Smooth muscle cell (in vitro differentiated cells): Measurements from ENCODE around the gene ZSWIM4. TPM values are rescaled to one million over a fixed set of nuclear protein-coding genes. Genes with fewer than 3 reads are reported as not detected.

Experiments used
- DNase-seq: peaks from one replicate; lab custom pipeline; 2025; ENCODE audit not compliant: unreplicated experiment; lab: John Stamatoyannopoulos, UW
- H2AFZ ChIP-seq: fragments of 200-600 bp; sonication (generic); 2 replicates; pipeline ENCODE4 v1.6.0; 2016; ENCODE audit warnings: antibody characterized with exemption, low read depth, mild to moderate bottlenecking
- H3F3A ChIP-seq: fragments of 200-600 bp; sonication (generic); 2 replicates; pipeline ENCODE4 v1.6.0; 2017; ENCODE audit warnings: antibody characterized with exemption, low read depth
- H3K27ac ChIP-seq: fragments of 200-600 bp; sonication (generic); 2 replicates; pipeline ENCODE4 v1.5.1; 2016; ENCODE audit warnings: low read depth, mild to moderate bottlenecking
- H3K27me3 ChIP-seq: fragments of 200-600 bp; sonication (generic); 2 replicates; pipeline ENCODE4 v1.6.1; 2016; ENCODE audit warnings: low read depth, mild to moderate bottlenecking
- H3K36me3 ChIP-seq: fragments of 200-600 bp; sonication (generic); 2 replicates; pipeline ENCODE4 v1.5.1; 2016; ENCODE audit warnings: low read depth
- H3K4me1 ChIP-seq: fragments of 200-600 bp; sonication (generic); 2 replicates; pipeline ENCODE4 v1.5.1; 2016; ENCODE audit warnings: low read depth
- H3K4me2 ChIP-seq: fragments of 200-600 bp; sonication (generic); 2 replicates; pipeline ENCODE4 v1.6.0; 2016; ENCODE audit warnings: mild to moderate bottlenecking
- H3K4me3 ChIP-seq: fragments of 200-600 bp; sonication (generic); 2 replicates; pipeline ENCODE4 v1.5.1; 2016; ENCODE audit warnings: mild to moderate bottlenecking
- H3K79me2 ChIP-seq: fragments of 200-600 bp; sonication (generic); 2 replicates; pipeline ENCODE4 v1.6.0; 2016; ENCODE audit warnings: low read depth, mild to moderate bottlenecking
- H3K9ac ChIP-seq: fragments of 200-600 bp; sonication (generic); 2 replicates; pipeline ENCODE4 v1.6.0; 2016; ENCODE audit warnings: low read depth
- H3K9me3 ChIP-seq: fragments of 200-600 bp; sonication (generic); replicated peaks from 2 replicates; pipeline ENCODE4 v1.5.1; 2016; ENCODE audit warnings: low read depth
- H4K20me1 ChIP-seq: fragments of 200-600 bp; sonication (generic); 2 replicates; pipeline ENCODE4 v1.6.0; 2016; ENCODE audit warnings: low read depth
- CTCF ChIP-seq: fragments of 200-600 bp; sonication (generic); IDR thresholded peaks from 2 replicates; pipeline ENCODE4 v1.5.1; 2017; ENCODE audit warnings: borderline replicate concordance, mild to moderate bottlenecking, antibody characterized with exemption; ENCODE audit not compliant: insufficient read depth, poor library complexity, severe bottlenecking
- WGBS: methylation state at CpG from one replicate; pipeline ENCODE4 v1.1.7; 2016; ENCODE audit warnings: low lambda C conversion rate; 5-methylcytosine and 5-hydroxymethylcytosine counted together
- polyA plus RNA-seq: library from polyadenylated mRNA; unstranded; fragments of >200 nt; fragmentation: Nextera tagmentation; extraction: Ambion mirVana; gene quantifications from 2 replicates; pipeline ENCODE4 v1.2.1, GENCODE V29; 2016
- total RNA-seq: library from RNA; depleted of rRNA; stranded (reverse); fragments of >200 nt; gene quantifications from 2 replicates; pipeline ENCODE4 v1.2.3, GENCODE V29; 2014

The ZSWIM4 gene
- total and polyA plus RNA-seq, 2 experiments from 2014 or later, result 3.0 to 5.8 TPM

GRCh38 chr19:13830114-13830740 is 35.0 kb downstream of the ZSWIM4 start:
- H3K9me3 ChIP-seq, result no peaks in the 10 kb centered on the region
- no peak overlapping the region for H3K4me3 ChIP-seq
- WGBS, result 96% methylated on average over 39 of the region's 47 CpGs
- DNase-seq, result no peak
- no peaks in the 10 kb centered on the region for H3K4me1 ChIP-seq
- no peak overlapping the region for H2AFZ ChIP-seq
- no peak for TF ChIP-seq CTCF
- H3F3A ChIP-seq, result peaks cover 38% of the 10 kb centered on the region
- H3K27me3 ChIP-seq, result no peaks in the 10 kb centered on the region
- H3K36me3 ChIP-seq, result no peaks in the 10 kb centered on the region
- H4K20me1 ChIP-seq, result peaks cover 97% of the 10 kb centered on the region
- no peaks in the 10 kb centered on the region for H3K79me2 ChIP-seq
- H3K27ac ChIP-seq, result no peak overlapping the region
- H3K9ac ChIP-seq, result no peak overlapping the region
- no peak overlapping the region for H3K4me2 ChIP-seq

DNA sequence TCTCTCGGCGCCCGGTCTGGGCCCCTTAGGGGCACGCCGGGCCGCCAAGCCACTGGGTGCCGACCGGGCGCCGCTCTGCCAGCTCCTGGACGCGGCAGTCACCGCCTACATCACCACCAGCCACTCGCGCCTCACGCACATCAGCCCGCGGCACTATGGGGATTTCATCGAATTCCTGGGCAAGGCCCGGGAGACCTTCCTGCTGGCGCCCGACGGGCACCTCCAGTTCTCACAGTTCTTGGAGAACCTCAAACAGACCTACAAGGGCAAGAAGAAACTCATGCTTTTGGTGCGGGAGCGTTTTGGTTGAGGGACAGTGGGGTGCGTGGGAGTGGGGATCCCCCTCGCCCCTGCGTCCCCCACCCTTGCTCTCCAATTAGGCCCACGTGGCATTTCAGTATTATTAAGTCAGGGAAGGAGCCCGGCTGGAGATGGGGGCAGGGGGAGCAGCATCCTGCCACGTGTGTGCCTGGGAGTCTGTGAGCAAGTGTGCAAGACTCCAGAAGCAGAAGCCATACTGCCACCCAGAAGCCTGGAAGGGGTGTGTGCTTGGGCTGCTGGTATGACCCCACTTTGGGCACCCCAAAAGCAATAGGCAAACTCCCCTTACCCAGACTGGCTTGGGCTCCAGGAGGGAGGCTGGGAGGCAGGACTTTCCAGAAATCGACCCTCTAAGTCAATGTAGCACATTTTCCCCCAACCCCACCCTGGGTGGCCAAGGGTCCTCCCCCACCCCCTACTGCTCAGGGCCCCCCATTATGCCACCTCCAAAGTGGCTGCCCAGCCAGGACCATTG is 35.7 kb downstream of the ZSWIM4 start:
- no peak overlapping the region for H3K4me2 ChIP-seq
- WGBS, result 93% methylated on average over 31 of the region's 32 CpGs
- H3K9ac ChIP-seq, result no peak overlapping the region
- H3K4me1 ChIP-seq, result no peaks in the 10 kb centered on the region
- peak; percentile 46 for DNase-seq
- H4K20me1 ChIP-seq, result peaks cover 97% of the 10 kb centered on the region
- peaks cover 4% of the 10 kb centered on the region for H3K79me2 ChIP-seq
- no peaks in the 10 kb centered on the region for H3K27me3 ChIP-seq
- no peak overlapping the region for H3K27ac ChIP-seq
- TF ChIP-seq CTCF, result no peak
- no peaks in the 10 kb centered on the region for H3K9me3 ChIP-seq
- no peaks in the 10 kb centered on the region for H3K36me3 ChIP-seq
- peaks cover 44% of the 10 kb centered on the region for H3F3A ChIP-seq
- H2AFZ ChIP-seq, result no peak overlapping the region
- H3K4me3 ChIP-seq, result no peak overlapping the region

GRCh38 chr19:13831537-13832467 is 36.6 kb downstream of the ZSWIM4 start:
- DNase-seq, result no peak
- Histone ChIP-seq H2AFZ (no peak overlapping the region), H3K27ac (peak overlapping the region; percentile 100), H3F3A (peaks cover 52% of the 10 kb centered on the region), H3K79me2 (peaks cover 13% of the 10 kb centered on the region), H3K4me2 (no peak overlapping the region), H3K9me3 (no peaks in the 10 kb centered on the region), H4K20me1 (peaks cover 98% of the 10 kb centered on the region), H3K27me3 (no peaks in the 10 kb centered on the region), H3K4me3 (no peak overlapping the region), H3K36me3 (no peaks in the 10 kb centered on the region), H3K4me1 (no peaks in the 10 kb centered on the region), H3K9ac (no peak overlapping the region)
- no peak for TF ChIP-seq CTCF
- WGBS, result 95% methylated on average over 22 of the region's 22 CpGs
